GM13977 (cell line): Measurements from ENCODE around the gene EXOSC7.

Source experiments
- DNase-seq: peaks from one replicate; pipeline ENCODE4 v3.0.0; 2012; ENCODE audit warnings: low spot score
- in situ Hi-C: fragments of 300-500 bp; cut with MboI; formaldehyde crosslinking; loops from one replicate; pipeline ENCODE4 v1.12.0; 2022; ENCODE audit warnings: low sequenced_read_pairs, low pct_unique_long_range_greater_than_20kb, mixed read lengths, inconsistent platforms; ENCODE audit not compliant: unreplicated experiment
- TF ChIP-seq, protein P1 (sequence below): IDR thresholded peaks from 2 replicates; pipeline ENCODE4 v1.5.1; 2012; ENCODE audit warnings: mild to moderate bottlenecking, control low read depth; ENCODE audit not compliant: insufficient read depth; ENCODE audit errors: extremely low read depth, missing control alignments

EXOSC7 gene

DNA sequence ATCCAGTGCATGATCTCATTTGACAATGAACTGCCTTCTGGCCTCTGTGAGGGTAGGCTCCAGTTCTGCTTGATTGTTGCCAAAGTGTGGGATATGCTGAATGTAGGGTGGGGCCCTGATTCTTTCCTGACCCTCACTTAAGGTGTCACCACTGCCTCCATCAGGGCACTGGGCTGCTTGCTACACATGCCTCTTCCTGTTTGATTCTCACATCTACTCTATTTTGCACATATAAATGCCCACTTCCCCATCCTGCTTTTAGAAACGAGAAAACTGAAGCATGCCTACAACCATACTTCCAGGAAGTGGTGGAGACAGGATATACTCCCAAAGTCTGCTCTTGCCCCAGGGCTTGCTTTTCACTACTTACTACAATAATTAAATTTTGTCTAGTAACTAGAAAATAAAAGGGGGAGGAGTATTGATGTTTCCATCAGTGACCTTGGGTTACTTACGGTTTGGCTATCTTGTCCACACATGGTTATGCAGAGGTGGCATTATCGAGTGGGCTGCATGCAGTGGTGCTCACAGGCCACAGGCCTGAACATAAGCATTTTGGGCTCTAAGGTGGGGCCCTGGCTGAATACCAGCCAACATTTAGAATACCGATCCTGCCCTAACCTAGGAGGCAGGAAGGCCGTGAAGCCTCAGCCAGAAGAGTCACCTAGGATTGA lies 6.8 kb upstream of the EXOSC7 start:
- TF ChIP-seq, protein P1, sequence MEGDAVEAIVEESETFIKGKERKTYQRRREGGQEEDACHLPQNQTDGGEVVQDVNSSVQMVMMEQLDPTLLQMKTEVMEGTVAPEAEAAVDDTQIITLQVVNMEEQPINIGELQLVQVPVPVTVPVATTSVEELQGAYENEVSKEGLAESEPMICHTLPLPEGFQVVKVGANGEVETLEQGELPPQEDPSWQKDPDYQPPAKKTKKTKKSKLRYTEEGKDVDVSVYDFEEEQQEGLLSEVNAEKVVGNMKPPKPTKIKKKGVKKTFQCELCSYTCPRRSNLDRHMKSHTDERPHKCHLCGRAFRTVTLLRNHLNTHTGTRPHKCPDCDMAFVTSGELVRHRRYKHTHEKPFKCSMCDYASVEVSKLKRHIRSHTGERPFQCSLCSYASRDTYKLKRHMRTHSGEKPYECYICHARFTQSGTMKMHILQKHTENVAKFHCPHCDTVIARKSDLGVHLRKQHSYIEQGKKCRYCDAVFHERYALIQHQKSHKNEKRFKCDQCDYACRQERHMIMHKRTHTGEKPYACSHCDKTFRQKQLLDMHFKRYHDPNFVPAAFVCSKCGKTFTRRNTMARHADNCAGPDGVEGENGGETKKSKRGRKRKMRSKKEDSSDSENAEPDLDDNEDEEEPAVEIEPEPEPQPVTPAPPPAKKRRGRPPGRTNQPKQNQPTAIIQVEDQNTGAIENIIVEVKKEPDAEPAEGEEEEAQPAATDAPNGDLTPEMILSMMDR = no peak
- no peak for DNase-seq
- in situ Hi-C loops = no loop called here

DNA sequence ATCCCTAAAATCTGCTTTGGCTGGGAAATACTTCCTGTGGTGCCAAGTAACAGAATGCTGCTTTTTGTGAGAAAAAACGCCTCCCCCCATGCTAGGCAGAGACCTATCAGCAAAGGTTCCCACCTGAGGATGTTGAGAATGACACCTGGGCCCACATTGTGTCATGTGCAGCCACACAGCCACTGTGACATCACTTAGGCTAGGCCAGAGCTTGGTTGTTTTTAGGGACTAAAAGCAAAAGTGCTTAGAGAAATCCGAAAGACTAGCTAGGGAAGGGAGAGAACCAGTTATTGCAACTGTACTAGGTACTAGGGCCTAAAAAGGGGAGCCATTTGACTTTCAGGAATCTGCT lies 6.2 kb upstream of the EXOSC7 start:
- in situ Hi-C loops = no loop called here
- DNase-seq = no peak
- TF ChIP-seq, protein P1 = no peak

DNA sequence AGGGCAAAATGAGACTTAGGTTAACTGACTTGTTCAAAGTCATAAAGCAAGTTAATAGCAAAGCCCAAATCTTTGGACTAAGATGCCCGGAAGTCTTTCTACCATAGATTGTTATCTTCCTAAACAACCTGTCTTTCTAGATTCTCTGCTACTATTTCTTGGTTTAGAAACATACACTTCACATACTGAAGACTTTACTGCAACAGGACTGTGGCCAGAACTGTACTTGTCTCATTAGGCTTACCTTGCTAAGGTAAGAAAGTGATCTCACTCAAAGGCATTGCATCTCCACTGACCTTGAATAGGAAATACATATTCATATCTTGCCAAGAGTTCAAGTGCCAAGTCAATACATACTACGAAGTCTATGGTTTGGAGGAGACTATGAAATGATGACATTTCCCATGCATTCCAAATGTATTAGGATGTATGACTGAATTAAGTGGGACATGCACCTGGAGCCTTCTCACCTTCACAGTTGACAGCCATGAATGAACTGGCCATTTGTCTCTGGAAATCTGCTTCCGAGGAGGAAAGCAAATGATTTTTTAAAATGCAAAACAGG lies 5.0 kb upstream of the EXOSC7 start:
- no peak for DNase-seq
- in situ Hi-C loops = no loop called here
- TF ChIP-seq, protein P1 = no peak

DNA sequence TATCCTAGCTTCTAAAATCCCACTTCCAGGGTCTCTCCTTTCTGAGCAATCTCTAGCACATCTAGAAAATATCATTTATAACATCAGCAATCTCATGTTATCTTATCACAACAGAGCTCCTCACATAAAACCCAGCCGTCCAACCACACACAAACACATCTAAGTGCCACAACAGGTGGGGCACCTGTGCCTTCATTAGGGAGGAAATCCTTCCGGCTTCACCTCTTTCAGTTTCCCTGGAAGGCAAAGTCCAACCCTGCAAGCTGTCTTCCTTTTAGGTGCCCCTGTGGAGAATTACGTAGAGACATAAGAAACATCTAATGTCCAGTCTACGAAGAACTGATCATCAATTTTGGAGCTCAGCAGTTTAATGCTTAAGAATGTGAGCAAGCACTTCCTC lies 1.6 kb upstream of the EXOSC7 start:
- no peak for DNase-seq
- TF ChIP-seq, protein P1 = no peak
- in situ Hi-C loops = no loop called here

DNA sequence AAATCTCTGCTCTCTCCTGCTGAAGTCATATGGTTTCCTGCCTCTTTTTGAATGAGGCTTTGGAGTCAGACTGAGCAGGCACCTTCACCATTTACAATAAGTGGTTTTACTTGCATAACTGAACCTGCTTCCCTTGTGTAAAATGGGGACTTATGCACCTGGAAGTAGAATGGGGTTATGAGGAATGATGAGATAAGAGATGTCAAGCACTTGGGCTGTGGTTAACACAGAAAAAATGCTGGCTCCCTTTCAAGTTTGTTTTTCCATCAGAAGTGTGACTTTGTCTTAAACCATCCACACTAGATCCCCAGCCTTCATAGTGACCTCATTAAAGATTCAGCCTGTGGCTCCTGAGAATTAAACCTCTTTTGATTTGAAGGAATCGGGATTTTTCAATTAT lies 5.2 kb downstream of the EXOSC7 start:
- TF ChIP-seq, protein P1 = no peak
- DNase-seq = no peak
- in situ Hi-C loops = no loop called here

DNA sequence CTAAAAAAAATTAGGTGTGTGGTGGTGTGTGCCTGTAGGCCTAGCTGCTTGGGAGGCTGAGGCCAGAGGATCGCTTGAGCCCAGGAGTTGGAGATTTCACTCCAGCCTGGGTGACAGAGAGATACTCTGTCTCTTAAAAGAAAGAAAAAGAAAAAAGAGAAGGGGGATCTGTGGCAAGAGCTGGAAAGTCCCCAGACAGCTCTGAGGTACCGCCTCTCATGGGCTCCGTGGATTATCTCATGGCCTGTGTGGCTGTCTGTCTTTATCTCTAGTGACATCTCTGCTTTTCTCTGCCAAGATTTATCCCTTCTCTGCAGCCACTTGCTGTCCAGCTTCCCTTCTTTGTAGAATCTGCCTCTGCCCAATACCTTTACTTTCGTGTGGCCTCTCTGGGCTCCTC lies 5.7 kb downstream of the EXOSC7 start:
- peak; percentile 71 for DNase-seq
- TF ChIP-seq, protein P1 = no peak
- in situ Hi-C loops = no loop called here
